IPS-18a (cell line): ENCODE data around the gene REXO5.

Experiments
- H3K27ac ChIP-seq: one replicate; pipeline ENCODE4 v1.5.1; 2013; ENCODE audit warnings: low read length
- H3K27me3 ChIP-seq: one replicate; pipeline ENCODE4 v1.6.1; 2013; ENCODE audit warnings: mild to moderate bottlenecking, low read length; ENCODE audit not compliant: control insufficient read depth, insufficient read depth
- H3K36me3 ChIP-seq: one replicate; pipeline ENCODE4 v1.6.1; 2013; ENCODE audit warnings: low read depth, low read length; ENCODE audit not compliant: control insufficient read depth
- H3K4me1 ChIP-seq: one replicate; pipeline ENCODE4 v1.6.1; 2013; ENCODE audit warnings: low read depth, low read length; ENCODE audit not compliant: control insufficient read depth
- H3K4me3 ChIP-seq: one replicate; pipeline ENCODE4 v1.5.1; 2013; ENCODE audit warnings: low read length
- H3K9ac ChIP-seq: one replicate; pipeline ENCODE4 v1.6.1; 2013; ENCODE audit warnings: mild to moderate bottlenecking, low read length, moderate library complexity
- H3K9me3 ChIP-seq: one replicate; pipeline ENCODE4 v1.6.1; 2013; ENCODE audit warnings: low read depth, low read length; ENCODE audit not compliant: control insufficient read depth

Gene REXO5

GRCh38 chr16:20833086-20833485 lies 26.8 kb downstream of the REXO5 start:
- H3K4me1 ChIP-seq, result no peaks in the 10 kb centered on the region
- H3K9me3 ChIP-seq, result peaks cover 5% of the 10 kb centered on the region
- no peak overlapping the region for H3K9ac ChIP-seq
- H3K36me3 ChIP-seq, result peaks cover 17% of the 10 kb centered on the region
- no peak overlapping the region for H3K27ac ChIP-seq
- no peak overlapping the region for H3K4me3 ChIP-seq
- no peaks in the 10 kb centered on the region for H3K27me3 ChIP-seq

GRCh38 chr16:20838240-20838639 lies 31.9 kb downstream of the REXO5 start:
- Histone ChIP-seq H3K9me3 (peaks cover 5% of the 10 kb centered on the region), H3K4me1 (no peaks in the 10 kb centered on the region), H3K27me3 (no peaks in the 10 kb centered on the region), H3K9ac (no peak overlapping the region), H3K27ac (no peak overlapping the region), H3K36me3 (peaks cover 25% of the 10 kb centered on the region), H3K4me3 (no peak overlapping the region)

GRCh38 chr16:20839504-20839903 lies 33.2 kb downstream of the REXO5 start:
- H3K4me1 ChIP-seq, result no peaks in the 10 kb centered on the region
- no peak overlapping the region for H3K27ac ChIP-seq
- peaks cover 25% of the 10 kb centered on the region for H3K36me3 ChIP-seq
- H3K9me3 ChIP-seq, result peaks cover 5% of the 10 kb centered on the region
- H3K27me3 ChIP-seq, result no peaks in the 10 kb centered on the region
- no peak overlapping the region for H3K9ac ChIP-seq
- no peak overlapping the region for H3K4me3 ChIP-seq

- H3K9ac ChIP-seq, result no peak overlapping the region
- no peaks in the 10 kb centered on the region for H3K4me1 ChIP-seq
- H3K27ac ChIP-seq, result no peak overlapping the region
- no peaks in the 10 kb centered on the region for H3K9me3 ChIP-seq
- no peaks in the 10 kb centered on the region for H3K27me3 ChIP-seq
- no peak overlapping the region for H3K4me3 ChIP-seq
- H3K36me3 ChIP-seq, result peaks cover 13% of the 10 kb centered on the region
These were observed 37.7 kb downstream of the REXO5 start for GRCh38 chr16:20844054-20844453.

- H3K9me3 ChIP-seq, result no peaks in the 10 kb centered on the region
- H3K36me3 ChIP-seq, result peaks cover 13% of the 10 kb centered on the region
- no peaks in the 10 kb centered on the region for H3K27me3 ChIP-seq
- no peak overlapping the region for H3K9ac ChIP-seq
- H3K27ac ChIP-seq, result no peak overlapping the region
- H3K4me3 ChIP-seq, result no peak overlapping the region
- H3K4me1 ChIP-seq, result no peaks in the 10 kb centered on the region
These were observed 38.3 kb downstream of the REXO5 start for GRCh38 chr16:20844588-20844987.

- H3K27ac ChIP-seq, result no peak overlapping the region
- peaks cover 3% of the 10 kb centered on the region for H3K36me3 ChIP-seq
- no peaks in the 10 kb centered on the region for H3K9me3 ChIP-seq
- H3K9ac ChIP-seq, result no peak overlapping the region
- no peak overlapping the region for H3K4me3 ChIP-seq
- H3K27me3 ChIP-seq, result no peaks in the 10 kb centered on the region
- H3K4me1 ChIP-seq, result no peaks in the 10 kb centered on the region
These were observed 39.7 kb downstream of the REXO5 start for GRCh38 chr16:20846030-20846429.

GRCh38 chr16:20846551-20846950 lies 40.2 kb downstream of the REXO5 start:
- no peaks in the 10 kb centered on the region for H3K36me3 ChIP-seq
- no peak overlapping the region for H3K4me3 ChIP-seq
- no peak overlapping the region for H3K27ac ChIP-seq

GRCh38 chr16:20847550-20847949 lies 41.2 kb downstream of the REXO5 start:
- H3K9me3 ChIP-seq, result no peaks in the 10 kb centered on the region
- no peak overlapping the region for H3K9ac ChIP-seq
- no peaks in the 10 kb centered on the region for H3K27me3 ChIP-seq
- H3K4me1 ChIP-seq, result no peaks in the 10 kb centered on the region
- H3K36me3 ChIP-seq, result no peaks in the 10 kb centered on the region
- no peak overlapping the region for H3K27ac ChIP-seq
- H3K4me3 ChIP-seq, result no peak overlapping the region

More at GRCh38 chr16:20846551-20846950, 40.2 kb downstream of the REXO5 start:
- no peaks in the 10 kb centered on the region for H3K9me3 ChIP-seq
- H3K4me1 ChIP-seq, result no peaks in the 10 kb centered on the region
- no peak overlapping the region for H3K9ac ChIP-seq
- no peaks in the 10 kb centered on the region for H3K27me3 ChIP-seq

GRCh38 chr16:20849589-20850390 lies 43.5 kb downstream of the REXO5 start:
- Histone ChIP-seq H3K4me1 (no peaks in the 10 kb centered on the region), H3K27me3 (no peaks in the 10 kb centered on the region), H3K4me3 (no peak overlapping the region), H3K27ac (no peak overlapping the region), H3K9ac (no peak overlapping the region), H3K9me3 (no peaks in the 10 kb centered on the region), H3K36me3 (no peaks in the 10 kb centered on the region)

GRCh38 chr16:20850981-20851380 lies 44.7 kb downstream of the REXO5 start:
- Histone ChIP-seq H3K9ac (no peak overlapping the region), H3K27ac (no peak overlapping the region), H3K4me3 (no peak overlapping the region), H3K36me3 (no peaks in the 10 kb centered on the region), H3K9me3 (no peaks in the 10 kb centered on the region), H3K4me1 (no peaks in the 10 kb centered on the region), H3K27me3 (no peaks in the 10 kb centered on the region)

- H3K4me3 ChIP-seq, result no peak overlapping the region
- H3K27me3 ChIP-seq, result no peaks in the 10 kb centered on the region
- no peak overlapping the region for H3K9ac ChIP-seq
- H3K4me1 ChIP-seq, result no peaks in the 10 kb centered on the region
- H3K9me3 ChIP-seq, result no peaks in the 10 kb centered on the region
- no peaks in the 10 kb centered on the region for H3K36me3 ChIP-seq
- no peak overlapping the region for H3K27ac ChIP-seq
These were observed 45.3 kb downstream of the REXO5 start for GRCh38 chr16:20851601-20852000.

- Histone ChIP-seq H3K27me3 (no peaks in the 10 kb centered on the region), H3K4me1 (peaks cover 4% of the 10 kb centered on the region), H3K4me3 (no peak overlapping the region), H3K9me3 (no peaks in the 10 kb centered on the region), H3K36me3 (no peaks in the 10 kb centered on the region), H3K27ac (no peak overlapping the region), H3K9ac (no peak overlapping the region)
These were observed 46.8 kb downstream of the REXO5 start for GRCh38 chr16:20853143-20853542.
